NCI-H1105 (cell line): Measurements from ENCODE around the gene TP53BP2.
"Not testable (repeated sequence)": the region's sequence is repeated elsewhere in the genome, so short reads cannot be mapped to it uniquely, and the experiment has no call there.

ENCODE experiments used
- DNase-seq: peaks from one replicate; lab custom pipeline; 2025; lab: John Stamatoyannopoulos, UW

TP53BP2 gene

DNA sequence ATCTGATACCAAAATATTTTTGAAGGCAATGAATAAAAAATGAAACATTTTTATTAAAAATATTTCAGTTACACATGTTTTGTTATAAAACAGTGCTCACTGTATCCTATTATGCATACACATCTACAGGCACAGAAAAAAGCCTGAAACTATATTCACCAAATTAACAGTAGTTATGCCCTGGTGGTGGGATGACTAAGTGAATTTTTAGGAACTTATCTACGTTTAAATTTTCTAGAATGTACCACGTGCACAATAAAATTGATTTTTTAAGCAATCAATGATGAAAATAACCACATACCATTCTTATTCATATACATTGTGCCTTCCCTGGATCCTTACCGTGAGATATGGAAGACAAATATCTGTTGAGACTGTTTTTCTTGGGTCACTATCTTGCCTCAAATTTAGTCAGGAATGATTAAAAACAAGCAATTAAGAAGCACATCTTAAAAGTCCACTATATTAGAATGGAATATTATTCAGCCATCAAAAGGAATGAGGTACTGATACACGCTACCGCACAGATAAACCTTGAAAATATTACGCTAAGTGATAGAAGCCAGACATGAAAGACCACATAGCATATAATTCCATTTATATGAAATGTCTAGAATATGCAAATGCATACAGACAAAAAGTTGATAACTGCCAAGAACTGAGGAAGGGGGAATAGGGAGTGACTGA lies 17.4 kb downstream of the TP53BP2 start:
- DNase-seq = no peak

DNA sequence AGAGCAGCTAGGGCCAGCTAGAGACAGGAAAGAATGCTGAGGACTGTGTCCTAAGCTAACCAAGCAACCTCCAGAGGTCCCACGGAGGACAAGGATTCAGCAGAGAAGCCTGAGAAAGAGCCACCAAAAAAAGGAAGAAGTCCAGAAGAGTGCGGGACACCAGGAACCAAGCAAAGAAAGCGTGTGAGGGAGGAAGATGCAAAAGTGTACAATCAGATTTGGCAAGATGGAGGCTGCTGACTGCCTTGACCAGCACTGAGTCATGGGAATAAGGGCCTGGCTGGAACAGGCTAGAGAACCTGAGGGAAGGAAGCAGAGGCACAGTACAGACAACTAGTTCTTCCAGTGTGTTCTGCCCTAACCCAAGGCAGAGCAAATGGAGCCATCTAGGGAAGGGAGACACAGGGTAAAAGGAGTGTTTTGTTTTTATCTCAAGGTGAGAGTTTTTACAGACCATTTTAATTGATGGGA lies 18.5 kb downstream of the TP53BP2 start:
- no peak for DNase-seq

DNA sequence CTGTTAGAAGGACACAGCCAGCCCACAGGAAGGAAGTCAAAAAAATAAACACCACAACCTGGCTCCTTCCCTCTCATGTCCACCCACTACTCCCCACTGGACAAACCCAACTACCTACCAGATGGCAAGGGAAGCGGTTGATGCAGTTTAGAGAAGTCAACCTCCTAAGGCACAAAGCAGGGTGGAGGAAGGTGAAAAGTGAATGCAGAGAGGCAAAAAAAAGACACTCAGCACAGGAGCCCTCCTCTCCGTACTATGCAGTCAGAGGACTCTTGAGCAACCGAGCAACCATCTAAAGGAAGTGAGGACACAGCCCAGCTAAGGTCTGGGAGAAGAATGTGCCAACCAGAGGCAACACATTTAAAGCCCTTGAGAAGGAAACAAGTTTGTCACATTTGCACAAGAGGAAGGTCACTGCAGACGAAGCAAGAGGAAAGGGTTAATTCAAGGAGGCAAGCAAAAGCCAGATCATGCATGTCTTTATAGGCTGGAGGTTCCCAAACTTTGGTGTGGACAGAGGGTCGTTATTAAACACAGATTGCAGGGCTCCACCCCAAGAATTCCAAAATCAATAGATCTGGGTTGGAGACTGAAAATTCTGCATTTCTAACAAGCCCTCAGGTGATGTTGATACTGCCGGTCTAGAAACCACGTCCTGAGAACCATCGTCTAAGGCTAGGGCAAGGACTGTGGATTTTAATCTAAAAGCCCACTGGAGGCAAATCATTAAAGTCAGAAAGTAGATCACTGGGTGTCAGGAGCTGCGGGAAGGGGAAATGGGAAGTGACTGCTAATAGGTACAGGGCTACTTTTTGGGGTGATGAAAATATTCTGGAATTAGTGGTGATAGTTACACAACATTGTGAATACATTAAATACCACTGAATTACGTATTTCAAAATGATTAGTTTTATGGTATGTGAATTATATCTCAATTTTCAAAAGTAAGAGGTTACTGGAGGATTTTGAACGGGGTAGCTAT lies 19.7 kb downstream of the TP53BP2 start:
- no peak for DNase-seq

DNA sequence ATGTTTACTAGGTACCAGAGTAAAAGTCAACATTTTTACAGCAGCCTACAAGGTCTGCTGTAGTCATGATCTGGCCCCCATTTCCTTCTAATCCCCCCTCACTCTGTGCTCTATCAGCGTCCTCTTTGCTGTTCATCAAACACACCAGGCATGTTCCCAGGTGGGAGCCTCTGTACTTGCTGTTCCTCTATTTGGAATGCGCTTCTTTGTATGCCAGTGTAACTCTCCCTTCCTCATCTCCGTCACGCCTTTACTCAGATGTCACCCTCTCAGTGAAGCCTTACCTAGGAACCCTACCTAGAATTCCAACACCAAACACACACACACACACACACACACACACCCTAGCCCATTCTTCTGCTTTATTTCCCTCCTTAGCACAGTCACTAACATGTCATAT lies 21.0 kb downstream of the TP53BP2 start:
- no peak for DNase-seq

- DNase-seq = no peak
Observed at GRCh38 chr1:223824287-223824686, 21.5 kb downstream of the TP53BP2 start.

- DNase-seq = no peak
Observed at GRCh38 chr1:223820971-223821370, 24.8 kb downstream of the TP53BP2 start.

DNA sequence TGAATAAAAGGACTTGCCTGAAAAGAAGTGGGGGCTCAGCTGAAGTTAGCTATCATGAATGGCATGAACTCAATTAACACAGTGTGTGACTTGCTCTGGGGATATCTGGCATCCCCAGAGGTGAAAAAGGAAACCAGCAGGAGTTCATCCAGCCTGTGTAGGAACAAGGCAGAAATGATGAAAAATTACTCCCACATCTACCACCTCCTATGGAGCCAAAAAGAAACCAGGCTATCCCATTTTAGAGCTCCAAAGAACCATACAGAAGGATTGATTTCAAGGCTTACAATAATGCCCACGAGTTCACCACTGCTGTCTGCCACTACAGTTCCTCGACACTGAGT lies 25.3 kb downstream of the TP53BP2 start:
- no peak for DNase-seq

DNA sequence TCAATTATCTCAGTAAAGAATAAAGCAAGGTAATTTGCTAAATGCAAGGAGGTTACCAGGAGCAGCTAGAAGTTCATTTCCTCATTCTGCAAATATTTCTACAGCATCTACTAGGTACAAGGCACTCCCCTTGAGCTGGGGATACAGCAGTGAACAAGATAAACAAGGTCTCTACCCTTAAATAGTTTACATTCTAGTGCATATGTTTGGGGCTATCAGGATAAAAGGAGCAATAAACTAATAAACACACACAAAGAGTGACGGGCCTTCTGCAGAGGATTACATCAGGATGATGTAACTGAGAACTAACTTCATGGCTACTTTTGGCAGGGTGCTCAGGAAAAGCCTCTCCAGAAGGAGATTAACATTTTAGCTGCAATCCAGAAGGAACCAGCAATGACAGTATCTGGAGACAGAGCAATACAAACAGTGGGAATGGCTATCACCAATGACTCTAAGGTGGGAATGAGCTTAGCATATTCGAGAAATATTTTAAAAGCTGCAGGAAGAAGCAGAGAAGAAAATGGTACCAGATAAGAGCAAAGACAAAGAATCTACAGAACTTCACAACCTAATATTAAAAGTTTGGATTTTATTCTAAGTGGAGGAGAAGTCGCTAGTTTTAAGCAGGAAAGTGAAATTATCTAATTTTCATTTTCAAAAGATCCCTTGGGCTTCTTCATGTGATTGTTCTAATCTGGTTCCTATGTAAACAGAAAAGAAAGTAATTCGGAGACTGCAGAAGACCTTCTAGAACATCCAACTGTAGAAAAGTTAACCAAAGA lies 25.8 kb downstream of the TP53BP2 start:
- DNase-seq = no peak

- DNase-seq = not testable (repeated sequence)
Observed at GRCh38 chr1:223817265-223817664, 28.5 kb downstream of the TP53BP2 start.

DNA sequence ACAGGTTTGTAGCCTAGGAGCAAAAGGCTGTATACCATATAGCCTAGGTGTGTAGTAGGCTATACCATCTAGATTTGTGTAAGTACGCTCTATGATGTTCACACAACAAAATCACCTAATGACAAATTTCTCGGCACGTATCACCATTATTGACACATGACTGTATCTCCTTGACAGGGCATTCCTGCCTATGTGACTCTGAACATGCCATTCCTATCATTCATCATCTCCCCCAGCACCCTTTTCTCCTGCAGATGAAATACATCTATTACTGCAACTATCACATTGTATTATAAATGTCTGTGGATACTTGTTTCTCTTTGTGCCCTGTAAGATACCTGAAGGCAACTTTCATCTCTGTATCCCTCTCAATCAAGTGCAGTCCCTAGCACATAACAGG lies 29.9 kb downstream of the TP53BP2 start:
- DNase-seq = no peak

DNA sequence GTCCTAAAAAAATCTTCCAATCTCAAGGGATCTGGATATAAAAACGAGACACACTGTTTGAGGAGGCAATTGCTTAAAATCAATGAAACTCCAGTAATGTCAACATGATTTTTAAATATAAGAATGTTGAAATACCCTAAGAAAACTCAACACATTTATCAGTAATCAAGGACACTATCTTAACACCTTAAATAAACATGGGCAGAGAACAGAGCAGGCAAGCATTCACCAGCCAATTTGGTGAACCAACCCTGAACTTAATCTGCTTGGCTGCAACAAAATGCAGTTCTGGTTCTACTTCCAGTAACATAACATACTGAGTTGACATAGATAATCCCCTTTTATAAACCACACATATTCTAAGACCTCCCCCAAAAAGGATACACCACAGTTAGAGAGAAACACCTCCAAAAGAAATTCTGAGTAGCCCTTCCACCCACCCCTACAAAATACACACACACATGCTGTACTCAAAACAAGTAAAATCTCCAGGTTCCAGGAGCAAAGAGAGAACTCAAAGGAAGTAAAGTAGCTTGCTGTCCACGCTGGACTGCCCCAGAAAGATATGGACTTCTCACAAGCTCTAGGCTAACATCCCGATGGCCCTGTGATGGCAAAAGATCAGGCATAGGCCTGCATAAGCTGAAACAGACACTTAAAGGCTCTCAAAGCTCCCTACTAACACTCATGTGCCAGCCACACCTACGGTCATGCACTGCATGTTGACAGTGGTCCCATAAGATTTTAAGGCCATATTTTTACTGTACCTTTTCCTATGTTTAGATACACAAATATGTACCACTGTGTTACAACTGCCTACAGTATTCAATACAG lies 30.5 kb downstream of the TP53BP2 start:
- DNase-seq = no peak

DNA sequence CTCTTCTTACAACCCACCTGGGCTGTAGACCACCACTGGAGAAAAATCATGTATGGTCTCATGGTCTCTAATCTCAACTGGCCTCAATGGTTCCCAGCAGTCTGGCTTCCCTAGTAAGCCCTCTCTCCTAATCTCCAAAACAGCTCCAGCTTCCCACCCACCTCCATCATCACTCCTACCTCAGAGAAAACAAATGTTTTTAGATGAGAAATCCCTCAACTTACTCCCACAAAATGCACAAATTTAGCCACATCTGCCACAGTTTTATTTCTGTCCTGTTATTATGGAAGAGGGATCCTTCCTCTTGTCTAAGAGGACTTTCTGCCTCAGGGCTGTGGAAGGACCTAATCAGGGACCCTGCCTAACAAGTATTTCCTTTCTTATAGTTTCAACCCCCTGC lies 32.1 kb downstream of the TP53BP2 start:
- DNase-seq = no peak

DNA sequence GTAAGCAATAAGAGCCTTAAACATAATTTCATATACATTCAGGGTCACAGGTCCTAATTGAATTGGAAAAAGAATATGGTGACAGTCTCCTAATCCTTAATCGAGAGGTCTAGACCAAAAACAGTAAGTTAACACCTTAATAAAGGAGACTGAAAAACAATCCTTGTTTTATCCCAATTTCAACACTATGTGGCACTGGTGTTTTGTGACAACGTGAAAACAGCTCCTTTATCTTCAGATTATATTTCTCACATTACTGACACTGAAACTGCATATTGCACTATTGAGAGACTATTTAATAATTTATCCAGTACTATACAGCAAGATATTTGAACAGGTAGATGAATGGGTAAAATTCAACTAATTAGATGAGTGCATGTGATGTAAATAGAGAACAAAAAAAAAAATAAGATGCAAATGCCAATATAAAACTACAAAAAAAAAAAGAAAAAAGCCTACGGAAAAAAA lies 34.1 kb downstream of the TP53BP2 start:
- no peak for DNase-seq

- no peak for DNase-seq
Observed at GRCh38 chr1:223810586-223810985, 35.2 kb downstream of the TP53BP2 start.

DNA sequence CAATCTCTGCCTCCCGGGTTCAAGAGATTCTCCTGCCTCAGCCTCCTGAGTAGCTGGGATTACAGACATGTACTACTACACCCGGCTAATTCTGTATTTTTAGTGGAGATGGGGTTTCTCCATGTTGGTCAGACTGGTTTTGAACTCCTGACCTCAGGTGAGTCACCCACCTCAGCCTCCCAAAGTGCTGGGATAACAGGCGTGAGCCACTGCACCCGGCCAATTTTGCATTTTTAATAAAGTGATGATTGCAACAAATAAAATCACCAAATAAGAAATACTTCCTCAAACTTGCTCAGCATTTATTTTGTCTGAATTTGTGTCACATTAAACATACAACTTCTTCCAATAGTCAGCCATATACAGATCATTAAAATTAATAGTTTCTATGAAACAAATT lies 35.8 kb downstream of the TP53BP2 start:
- DNase-seq = not testable (repeated sequence)

- DNase-seq = no peak
Observed at GRCh38 chr1:223803211-223803610, 42.5 kb downstream of the TP53BP2 start.

DNA sequence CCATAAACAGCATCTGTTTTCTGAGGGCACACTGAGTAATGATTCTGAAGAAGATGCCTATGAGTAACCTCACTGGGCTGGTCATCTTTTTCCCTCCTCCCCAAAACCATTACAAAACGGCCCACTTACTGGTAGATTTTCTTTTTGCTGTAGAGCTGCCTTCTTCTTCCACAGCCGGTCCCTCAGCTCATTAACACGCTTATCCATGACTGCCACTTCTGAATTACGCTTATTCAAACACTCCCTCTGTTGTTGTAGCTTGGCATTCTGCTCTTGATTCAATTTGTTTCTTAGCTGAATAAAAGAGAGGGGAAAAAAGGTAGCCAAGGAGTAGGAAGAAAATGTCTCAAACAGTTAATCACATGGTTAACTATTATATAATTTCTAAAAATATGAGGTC lies 43.1 kb downstream of the TP53BP2 start:
- DNase-seq = no peak

GRCh38 chr1:223802032-223802431 lies 43.7 kb downstream of the TP53BP2 start:
- no peak for DNase-seq

DNA sequence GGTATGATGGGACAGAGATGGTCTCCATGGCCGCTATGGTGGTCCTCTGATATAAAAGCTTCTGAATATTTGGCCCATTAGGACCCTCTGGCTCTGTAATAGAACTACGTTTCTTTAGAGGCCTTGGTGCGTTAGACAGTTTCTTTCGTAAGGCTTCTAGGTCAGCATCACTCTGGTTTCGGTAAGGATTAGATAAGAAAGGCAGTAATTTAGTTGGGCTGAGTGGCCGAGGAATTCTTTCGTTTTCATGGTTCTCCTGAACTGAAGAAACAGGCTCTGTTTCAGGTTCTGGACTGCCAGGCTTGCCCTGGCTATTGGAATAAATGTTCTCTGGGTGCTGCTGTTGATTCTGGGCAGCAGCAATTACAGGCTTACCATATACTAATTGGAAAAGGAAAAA lies 49.5 kb downstream of the TP53BP2 start:
- DNase-seq = no peak

GRCh38 chr1:223794136-223794880 lies 51.4 kb downstream of the TP53BP2 start:
- no peak for DNase-seq

DNA sequence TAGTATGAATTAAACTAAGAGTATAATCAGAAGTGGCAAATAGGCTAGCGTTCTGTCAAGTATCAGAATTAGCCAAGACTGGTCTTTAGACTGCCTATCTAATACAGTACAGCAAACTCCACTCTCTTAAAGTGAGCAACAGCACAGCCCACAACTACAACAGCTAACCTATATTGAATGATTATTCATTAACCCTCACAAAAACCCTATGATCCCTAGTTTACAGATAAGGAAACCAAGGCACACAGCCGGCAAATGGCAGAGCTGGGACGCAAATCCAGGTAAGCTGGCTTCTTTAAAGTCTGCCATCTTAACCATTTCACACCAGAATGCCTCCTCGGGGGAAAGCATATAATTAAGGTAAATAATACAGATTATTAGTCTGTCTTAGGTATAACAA lies 52.0 kb downstream of the TP53BP2 start:
- no peak for DNase-seq
